ENCODE results near the gene MYOZ3. TPM values are rescaled to one million over a fixed set of nuclear protein-coding genes. Genes with fewer than 3 reads are reported as not detected.

MYOZ3 gene
- total and polyA plus RNA-seq, 12 donors = 0.91 to 12.2 (median 5.6) TPM

DNA sequence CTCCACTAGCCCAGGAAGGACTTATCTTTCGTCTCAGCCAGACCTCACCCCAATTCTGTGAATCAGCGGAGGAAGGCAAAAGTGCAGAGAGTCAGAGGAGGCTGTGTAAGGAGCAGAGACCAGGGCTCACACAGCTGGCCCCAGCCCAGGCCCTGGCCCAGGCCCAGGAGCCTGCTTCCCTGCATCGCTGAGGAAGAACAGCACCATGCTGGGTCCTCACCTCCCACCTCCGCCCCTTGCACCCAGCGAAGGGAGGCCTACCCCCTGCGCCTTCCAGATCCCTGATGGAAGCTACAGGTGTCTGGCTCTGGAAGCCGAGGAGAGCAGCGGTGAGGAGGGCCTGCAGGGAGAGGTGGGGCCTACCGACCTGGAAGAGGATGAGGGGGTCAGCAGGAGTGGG is 42.9 kb upstream of the MYOZ3 start:
- H3K4me1 ChIP-seq = peaks cover 56 to 100% (median 95%) of the 10 kb centered on the region in 9 donors
- no peak overlapping the region for H3K4me3 ChIP-seq
- ATAC-seq = peak in 6 of 8 donors; percentile 6 to 36 (median 21)
- no peaks in the 10 kb centered on the region for H3K27me3 ChIP-seq
- peak in 1 of 2 donors; percentile 74 for DNase-seq
- intact Hi-C loops (cut with DNase I) = no loop called here
- TF ChIP-seq, protein P1, sequence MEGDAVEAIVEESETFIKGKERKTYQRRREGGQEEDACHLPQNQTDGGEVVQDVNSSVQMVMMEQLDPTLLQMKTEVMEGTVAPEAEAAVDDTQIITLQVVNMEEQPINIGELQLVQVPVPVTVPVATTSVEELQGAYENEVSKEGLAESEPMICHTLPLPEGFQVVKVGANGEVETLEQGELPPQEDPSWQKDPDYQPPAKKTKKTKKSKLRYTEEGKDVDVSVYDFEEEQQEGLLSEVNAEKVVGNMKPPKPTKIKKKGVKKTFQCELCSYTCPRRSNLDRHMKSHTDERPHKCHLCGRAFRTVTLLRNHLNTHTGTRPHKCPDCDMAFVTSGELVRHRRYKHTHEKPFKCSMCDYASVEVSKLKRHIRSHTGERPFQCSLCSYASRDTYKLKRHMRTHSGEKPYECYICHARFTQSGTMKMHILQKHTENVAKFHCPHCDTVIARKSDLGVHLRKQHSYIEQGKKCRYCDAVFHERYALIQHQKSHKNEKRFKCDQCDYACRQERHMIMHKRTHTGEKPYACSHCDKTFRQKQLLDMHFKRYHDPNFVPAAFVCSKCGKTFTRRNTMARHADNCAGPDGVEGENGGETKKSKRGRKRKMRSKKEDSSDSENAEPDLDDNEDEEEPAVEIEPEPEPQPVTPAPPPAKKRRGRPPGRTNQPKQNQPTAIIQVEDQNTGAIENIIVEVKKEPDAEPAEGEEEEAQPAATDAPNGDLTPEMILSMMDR (IDR thresholded peaks at IDR 0.05) = no peak
- 27 to 36% methylated on average over 9 of the region's 9 CpGs for WGBS, 2 donors
- no peaks in the 10 kb centered on the region for H3K36me3 ChIP-seq
- H3K27ac ChIP-seq = peak overlapping the region; percentile 80 to 100 (median 94)
- no peaks in the 10 kb centered on the region for H3K9me3 ChIP-seq

DNA sequence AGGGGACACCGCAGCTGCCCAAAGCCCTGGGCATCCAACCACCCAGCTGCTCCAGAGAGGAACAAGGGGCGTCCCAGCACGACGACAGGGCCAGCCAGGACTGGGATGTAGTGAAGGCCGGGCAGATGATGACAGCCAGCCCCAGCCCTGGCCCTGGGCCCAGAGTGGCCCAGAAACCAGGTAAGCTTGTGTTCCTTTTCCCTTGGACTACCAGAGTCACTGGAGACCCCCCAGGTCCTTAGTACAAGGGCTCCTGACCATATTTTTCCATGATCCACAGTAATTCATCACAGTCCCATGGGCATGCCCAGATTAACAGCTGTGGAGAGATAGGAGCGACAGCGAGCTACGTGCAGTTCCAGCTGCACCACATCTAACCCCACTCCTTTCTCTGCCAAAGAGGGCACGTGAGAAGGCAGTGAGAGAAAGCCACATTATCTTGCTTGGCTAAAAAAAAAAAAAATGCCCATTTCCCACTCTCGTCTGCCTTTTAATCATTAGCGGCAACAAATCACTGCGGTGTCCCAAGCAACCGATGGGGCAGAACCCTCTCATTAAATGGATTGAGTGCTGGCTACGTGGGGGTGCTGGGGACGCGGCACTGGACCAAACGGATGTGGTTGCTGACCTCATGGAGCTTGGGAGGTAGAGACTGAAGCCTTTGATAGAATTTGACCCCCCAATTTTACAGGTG is 42.3 kb upstream of the MYOZ3 start:
- Histone ChIP-seq H3K4me1 (peaks cover 54 to 100% (median 95%) of the 10 kb centered on the region in 9 donors), H3K9me3 (no peaks in the 10 kb centered on the region), H3K4me3 (no peak overlapping the region), H3K36me3 (no peaks in the 10 kb centered on the region), H3K27me3 (no peaks in the 10 kb centered on the region), H3K27ac (peak overlapping the region; percentile 80 to 100 (median 94))
- peak; percentile 7 to 60 (median 38) for ATAC-seq
- TF ChIP-seq, protein P1 (IDR thresholded peaks at IDR 0.05) = no peak
- 17 to 31% methylated on average over 17 of the region's 17 CpGs for WGBS, 2 donors
- DNase-seq = peak; percentile 51 to 69
- intact Hi-C loops (cut with DNase I) = no loop called here

DNA sequence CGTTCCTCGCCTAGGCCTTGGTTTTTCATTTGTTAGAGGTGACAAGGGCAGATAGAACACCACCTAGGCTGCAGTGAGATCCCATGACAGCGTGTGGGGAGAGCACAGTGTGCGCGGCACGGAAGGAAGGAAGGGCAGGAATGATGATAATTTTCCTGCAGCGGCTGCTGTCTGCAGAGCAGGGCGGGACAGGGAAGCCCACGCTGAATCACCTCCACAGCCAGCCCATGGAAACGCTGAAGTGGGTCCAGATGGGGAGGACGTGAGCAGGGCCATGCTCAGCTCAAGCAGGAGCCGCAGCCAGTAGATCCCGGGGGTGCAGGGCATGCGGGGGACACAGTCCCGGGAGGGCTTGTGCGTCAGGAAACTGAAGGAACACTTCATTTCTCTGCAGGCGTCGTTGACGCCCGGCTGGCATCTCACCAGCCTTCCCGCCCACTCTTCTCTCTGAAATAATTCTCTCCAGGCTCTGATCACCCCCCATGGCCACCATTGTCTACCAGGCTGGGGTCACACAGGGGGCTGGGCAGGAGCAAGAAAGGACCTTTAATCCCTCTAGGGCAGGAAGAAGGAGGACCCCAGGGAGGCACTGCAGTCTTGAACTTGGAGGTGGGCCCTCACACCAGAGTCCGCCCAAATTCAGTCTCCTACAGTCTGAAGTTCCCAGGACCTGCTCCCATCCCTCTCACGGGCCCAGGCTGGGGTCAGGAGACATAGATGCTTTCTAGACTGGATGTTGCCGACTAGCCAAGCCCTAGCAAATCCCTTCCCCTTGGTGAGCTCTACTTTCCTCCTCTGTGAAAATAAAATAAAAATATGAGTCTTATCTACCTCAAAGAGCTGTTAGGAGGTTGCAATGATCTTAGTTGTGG is 41.5 kb upstream of the MYOZ3 start:
- Histone ChIP-seq H3K9me3 (no peaks in the 10 kb centered on the region), H3K27me3 (peaks cover 0 to 6% (median 0%) of the 10 kb centered on the region in 7 donors), H3K27ac (peak overlapping the region; percentile 80 to 100 (median 94)), H3K36me3 (no peaks in the 10 kb centered on the region), H3K4me3 (no peak overlapping the region), H3K4me1 (peaks cover 53 to 98% (median 93%) of the 10 kb centered on the region in 9 donors)
- peak; percentile 69 to 83 for DNase-seq
- intact Hi-C loops (cut with DNase I) = no loop called here
- WGBS, 2 donors = 15 to 27% methylated on average over 24 of the region's 24 CpGs
- TF ChIP-seq, protein P1 (IDR thresholded peaks at IDR 0.05) = no peak
- ATAC-seq = peak; percentile 20 to 81 (median 61)

DNA sequence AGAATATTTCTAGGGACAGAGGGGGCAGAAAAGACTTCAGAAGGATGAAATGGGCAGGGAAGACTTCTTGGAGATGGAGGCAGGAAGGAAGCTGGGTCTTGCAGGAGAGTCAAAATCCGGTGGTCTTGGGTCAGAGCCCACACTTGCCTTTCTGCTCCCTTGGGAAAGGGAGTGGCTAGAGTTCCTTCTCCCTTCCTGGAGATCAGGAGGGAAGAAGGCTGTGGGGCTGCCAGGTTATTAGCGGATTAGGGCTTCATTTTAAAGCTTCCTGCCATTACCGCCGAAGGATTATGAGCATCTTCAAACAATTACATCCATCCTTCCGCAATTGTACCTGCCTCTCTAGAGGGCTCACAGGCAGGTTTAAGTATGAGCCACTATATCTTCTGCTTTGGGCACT is 39.8 kb upstream of the MYOZ3 start:
- Histone ChIP-seq H3K4me1 (peaks cover 37 to 90% (median 83%) of the 10 kb centered on the region in 9 donors), H3K27me3 (peaks cover 0 to 20% (median 0%) of the 10 kb centered on the region in 7 donors), H3K9me3 (no peaks in the 10 kb centered on the region), H3K27ac (peak overlapping the region in 9 of 10 donors; percentile 14 to 100 (median 97)), H3K4me3 (no peak overlapping the region), H3K36me3 (no peaks in the 10 kb centered on the region)
- intact Hi-C loops (cut with DNase I) = no loop called here
- DNase-seq = no peak
- WGBS, 2 donors = 58 to 73% methylated on average over 5 of the region's 5 CpGs
- no peak for ATAC-seq
- TF ChIP-seq, protein P1 (IDR thresholded peaks at IDR 0.05) = no peak
